C4-2B (cell line): ENCODE data around the gene CDKN2AIP.
"Not testable (repeated sequence)": the region's sequence is repeated elsewhere in the genome, so short reads cannot be mapped to it uniquely, and the experiment has no call there.

Experiments used
- H3K27ac ChIP-seq: fragments of 450-650 bp; 2 replicates; pipeline ENCODE4 v1.5.1; 2017
- CTCF ChIP-seq: fragments of 450-650 bp; conservative IDR thresholded peaks from 2 replicates; pipeline ENCODE4 v1.5.1; 2017; ENCODE audit warnings: mild to moderate bottlenecking
- ZFX ChIP-seq: fragments of 450-650 bp; IDR thresholded peaks from 2 replicates; pipeline ENCODE4 v1.6.1; 2017

Gene CDKN2AIP

DNA sequence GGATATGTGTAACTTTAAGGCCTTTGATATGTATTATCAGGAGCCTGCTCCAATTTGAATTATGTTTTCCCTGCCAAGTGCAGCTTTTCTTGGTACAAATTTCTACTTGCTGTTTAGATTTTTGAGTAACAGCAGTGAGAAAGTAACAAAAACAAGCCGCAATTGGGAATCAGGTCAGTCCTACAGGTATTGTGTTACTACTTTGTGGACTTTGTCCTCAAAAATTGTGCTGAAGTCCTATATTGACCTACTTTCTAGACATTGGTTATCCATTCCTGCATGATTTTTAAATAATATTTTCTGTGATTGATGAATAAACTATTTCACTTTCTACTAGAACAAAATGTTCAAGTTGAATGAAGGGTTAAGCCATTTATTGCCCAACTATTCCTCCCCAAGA is 5.7 kb downstream of the CDKN2AIP start:
- no peak overlapping the region for H3K27ac ChIP-seq
- TF ChIP-seq ZFX (no peak), CTCF (no peak)

DNA sequence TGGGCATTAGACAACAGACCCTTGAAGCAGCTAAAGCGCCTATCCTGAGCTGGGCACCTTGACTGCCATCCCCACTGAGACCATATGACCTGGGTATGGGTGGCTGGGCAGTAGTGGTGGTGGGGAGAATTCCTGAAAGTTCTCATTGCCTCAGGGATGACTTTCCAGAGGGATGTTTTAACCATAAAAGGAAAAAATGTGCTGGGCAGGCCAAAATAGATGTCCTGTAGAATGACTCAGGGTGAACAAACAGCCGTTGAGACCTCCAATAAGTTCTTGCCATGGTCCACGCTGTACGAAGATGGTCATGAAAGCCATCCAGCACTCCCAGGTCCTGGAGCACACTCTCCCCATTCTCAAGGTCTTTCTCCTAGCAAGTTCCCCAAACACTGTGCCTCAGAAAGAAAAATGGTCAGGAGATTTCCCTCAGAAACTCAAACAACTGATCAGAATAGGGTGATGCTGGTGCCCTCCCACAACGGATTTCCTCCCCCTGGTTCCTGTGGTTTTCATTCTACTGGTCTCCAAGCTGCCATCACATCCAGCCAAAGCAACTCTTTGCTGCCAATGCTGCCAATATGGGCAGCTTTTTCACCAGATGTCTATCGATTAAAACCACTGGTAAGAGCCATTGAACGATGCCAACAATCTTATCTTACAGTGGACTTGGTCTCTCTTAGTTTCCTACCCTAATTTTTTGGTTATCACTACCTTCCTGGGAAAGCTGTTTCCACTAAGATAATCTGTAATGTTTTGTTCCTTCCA is 11.2 kb downstream of the CDKN2AIP start:
- H3K27ac ChIP-seq: no peak overlapping the region
- no peak for TF ChIP-seq ZFX
- TF ChIP-seq CTCF: no peak

GRCh38 chr4:183458005-183458404 is 13.6 kb downstream of the CDKN2AIP start:
- TF ChIP-seq CTCF (no peak), ZFX (no peak)
- H3K27ac ChIP-seq: no peak overlapping the region

DNA sequence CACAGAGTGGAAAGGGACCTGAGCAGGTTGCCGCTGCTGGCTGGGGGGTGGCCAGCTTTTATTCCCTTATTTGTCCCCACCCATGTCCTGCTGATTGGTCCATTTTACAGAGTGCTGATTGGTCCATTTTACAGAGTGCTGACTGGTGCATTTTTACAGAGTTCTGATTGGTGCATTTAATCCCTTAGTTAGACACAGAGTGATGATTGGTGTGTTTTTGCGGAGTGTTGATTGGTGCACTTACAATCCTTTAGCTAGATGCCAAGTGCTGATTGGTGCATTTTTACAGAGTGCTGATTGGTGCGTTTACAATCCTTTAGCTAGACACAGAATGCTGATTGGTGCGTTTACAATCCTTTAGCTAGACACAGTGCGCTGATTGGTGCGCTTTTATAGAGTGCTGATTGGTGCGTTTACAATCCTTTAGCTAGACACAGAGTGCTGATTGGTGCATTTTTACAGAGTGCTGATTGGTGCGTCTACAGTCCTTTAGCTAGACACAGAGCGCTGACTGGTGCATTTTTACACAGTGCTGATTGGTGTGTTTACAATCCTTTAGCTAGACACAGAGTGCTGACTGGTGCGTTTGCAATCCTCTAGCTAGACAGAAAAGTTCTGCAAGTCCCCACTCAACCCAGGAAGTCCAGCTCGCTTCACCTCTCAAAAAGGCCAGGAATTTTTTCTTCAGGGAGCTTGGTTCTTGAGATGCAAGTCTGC is 19.6 kb downstream of the CDKN2AIP start:
- not testable (repeated sequence) for H3K27ac ChIP-seq

- not testable (repeated sequence) for H3K27ac ChIP-seq
These were observed 21.4 kb downstream of the CDKN2AIP start for GRCh38 chr4:183465879-183466278.

DNA sequence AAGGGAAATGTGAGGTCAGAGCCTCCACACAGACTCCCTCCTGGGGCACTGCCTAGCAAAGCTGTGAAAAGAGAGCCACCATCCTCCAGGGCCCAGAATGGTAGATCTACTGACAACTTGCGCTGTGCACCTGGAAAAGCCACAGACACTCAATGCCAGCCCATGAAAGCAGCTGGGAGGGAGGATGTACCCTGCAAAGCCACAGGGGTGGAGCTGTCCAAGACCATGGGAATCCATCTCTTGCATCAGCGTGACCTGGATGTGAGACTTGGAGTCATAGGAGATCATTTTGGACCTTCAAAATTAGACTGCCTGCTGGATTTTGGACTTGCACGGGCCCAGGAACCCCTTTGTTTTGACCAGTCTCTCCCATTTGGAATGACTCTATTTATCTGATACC is 22.8 kb downstream of the CDKN2AIP start:
- TF ChIP-seq ZFX: no peak
- TF ChIP-seq CTCF: no peak
- no peak overlapping the region for H3K27ac ChIP-seq

- H3K27ac ChIP-seq: no peak overlapping the region
- TF ChIP-seq CTCF (no peak), ZFX (no peak)
These were observed 24.0 kb downstream of the CDKN2AIP start for GRCh38 chr4:183468210-183469095.

GRCh38 chr4:183469285-183469684 is 24.8 kb downstream of the CDKN2AIP start:
- TF ChIP-seq ZFX: no peak
- no peak for TF ChIP-seq CTCF
- no peak overlapping the region for H3K27ac ChIP-seq
